Measurements from ENCODE around the gene B3GALT6. TPM values are rescaled to one million over a fixed set of nuclear protein-coding genes. Genes with fewer than 3 reads are reported as not detected.
A peak's percentile ranks its signal among the peaks of the same experiment; 100 is the strongest.

B3GALT6 gene
- total RNA-seq, 1 experiment from 2014 or later = 24.6 TPM

DNA sequence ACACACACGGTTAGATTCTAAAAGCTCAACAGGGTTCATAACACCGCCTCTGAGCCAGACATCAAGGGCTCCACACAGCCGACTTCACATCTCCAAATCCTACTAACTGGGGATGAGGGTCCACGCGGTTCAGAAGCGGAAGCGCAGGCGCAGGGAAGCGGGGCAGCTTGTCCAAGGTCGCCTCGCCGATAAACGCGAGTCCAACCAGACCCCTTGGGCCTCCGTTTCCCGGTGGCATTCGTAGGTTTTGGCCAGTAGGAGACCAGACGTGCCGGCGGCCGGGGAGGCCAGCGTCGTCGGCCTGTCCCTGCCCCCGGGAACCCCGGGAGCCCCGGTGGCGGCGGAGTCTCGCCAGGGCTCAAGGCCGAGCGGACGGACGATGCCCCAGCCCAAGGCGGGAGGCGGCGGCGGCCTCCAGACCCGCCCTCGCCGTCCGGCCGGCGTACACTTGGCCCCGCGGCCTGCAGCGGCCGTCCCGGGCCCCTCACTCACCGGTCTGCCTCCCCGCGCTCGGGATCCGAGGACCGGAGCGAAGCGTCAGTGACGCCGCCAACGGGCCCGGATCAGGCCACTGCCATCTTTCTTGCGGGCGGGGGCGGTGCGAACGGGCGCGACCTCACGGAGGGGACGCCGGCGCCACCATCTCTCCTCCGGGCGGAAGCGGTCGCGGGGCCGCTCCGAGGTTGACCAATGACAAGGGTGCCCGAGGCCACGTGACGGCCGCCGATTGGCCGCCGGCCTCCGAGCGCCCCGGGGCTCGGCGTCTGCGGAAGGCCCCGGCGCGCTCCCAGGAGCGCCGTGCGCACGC is 433 bp upstream of the B3GALT6 start, which contains the start of gene SDF4:
Gene SDF4 (minus strand): TSS at position 602 of the 808 bp plus-strand sequence. CDS start 3,229 bp downstream, outside the sequence.
- peaks cover 10% of the 10 kb centered on the region for H3K36me3 Mint-ChIP-seq (ENCODE audit: insufficient read depth, unreplicated experiment)
- ChIA-PET CTCF (interaction anchor here (0.6 to 1.5 kb wide), 8 partner anchors 19 to 215 kb away, joined by 3 to 8 read pairs (median 3); no protein-coding TSS in a partner anchor), POLR2A (interaction anchor here (0.6 to 2.0 kb wide), 23 partner anchors 8 to 231 kb away, joined by 3 to 9 read pairs (median 4); partner anchors contain the start of genes C1orf159, CCNL2 and ISG15)
- H3K27me3 Mint-ChIP-seq (ENCODE audit: insufficient read depth, unreplicated experiment) = no peaks in the 10 kb centered on the region
- H3K4me1 Mint-ChIP-seq (ENCODE audit: insufficient read depth, unreplicated experiment) = peaks cover 8% of the 10 kb centered on the region
- intact Hi-C loops (cut with micrococcal nuclease) = loop anchor here (2.0 to 5.0 kb wide), 2 partner anchors 61 to 109 kb away; no protein-coding TSS in a partner anchor
- TF ChIP-seq, protein P1, sequence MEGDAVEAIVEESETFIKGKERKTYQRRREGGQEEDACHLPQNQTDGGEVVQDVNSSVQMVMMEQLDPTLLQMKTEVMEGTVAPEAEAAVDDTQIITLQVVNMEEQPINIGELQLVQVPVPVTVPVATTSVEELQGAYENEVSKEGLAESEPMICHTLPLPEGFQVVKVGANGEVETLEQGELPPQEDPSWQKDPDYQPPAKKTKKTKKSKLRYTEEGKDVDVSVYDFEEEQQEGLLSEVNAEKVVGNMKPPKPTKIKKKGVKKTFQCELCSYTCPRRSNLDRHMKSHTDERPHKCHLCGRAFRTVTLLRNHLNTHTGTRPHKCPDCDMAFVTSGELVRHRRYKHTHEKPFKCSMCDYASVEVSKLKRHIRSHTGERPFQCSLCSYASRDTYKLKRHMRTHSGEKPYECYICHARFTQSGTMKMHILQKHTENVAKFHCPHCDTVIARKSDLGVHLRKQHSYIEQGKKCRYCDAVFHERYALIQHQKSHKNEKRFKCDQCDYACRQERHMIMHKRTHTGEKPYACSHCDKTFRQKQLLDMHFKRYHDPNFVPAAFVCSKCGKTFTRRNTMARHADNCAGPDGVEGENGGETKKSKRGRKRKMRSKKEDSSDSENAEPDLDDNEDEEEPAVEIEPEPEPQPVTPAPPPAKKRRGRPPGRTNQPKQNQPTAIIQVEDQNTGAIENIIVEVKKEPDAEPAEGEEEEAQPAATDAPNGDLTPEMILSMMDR (IDR thresholded peaks at IDR 0.05; ENCODE audit: unreplicated experiment) = no peak
- peak within 1 kb of the TSS; percentile 88 for H3K4me3 Mint-ChIP-seq (ENCODE audit: unreplicated experiment)
- H3K9me3 Mint-ChIP-seq (ENCODE audit: unreplicated experiment) = no peaks in the 10 kb centered on the region
- no TSS peak for BruUV-seq (replicated peaks)
- peak within 1 kb of the TSS; percentile 85 for H3K27ac Mint-ChIP-seq (ENCODE audit: low read depth, unreplicated experiment)
- DNase-seq (ENCODE audit: unreplicated experiment) = peak; percentile 95

DNA sequence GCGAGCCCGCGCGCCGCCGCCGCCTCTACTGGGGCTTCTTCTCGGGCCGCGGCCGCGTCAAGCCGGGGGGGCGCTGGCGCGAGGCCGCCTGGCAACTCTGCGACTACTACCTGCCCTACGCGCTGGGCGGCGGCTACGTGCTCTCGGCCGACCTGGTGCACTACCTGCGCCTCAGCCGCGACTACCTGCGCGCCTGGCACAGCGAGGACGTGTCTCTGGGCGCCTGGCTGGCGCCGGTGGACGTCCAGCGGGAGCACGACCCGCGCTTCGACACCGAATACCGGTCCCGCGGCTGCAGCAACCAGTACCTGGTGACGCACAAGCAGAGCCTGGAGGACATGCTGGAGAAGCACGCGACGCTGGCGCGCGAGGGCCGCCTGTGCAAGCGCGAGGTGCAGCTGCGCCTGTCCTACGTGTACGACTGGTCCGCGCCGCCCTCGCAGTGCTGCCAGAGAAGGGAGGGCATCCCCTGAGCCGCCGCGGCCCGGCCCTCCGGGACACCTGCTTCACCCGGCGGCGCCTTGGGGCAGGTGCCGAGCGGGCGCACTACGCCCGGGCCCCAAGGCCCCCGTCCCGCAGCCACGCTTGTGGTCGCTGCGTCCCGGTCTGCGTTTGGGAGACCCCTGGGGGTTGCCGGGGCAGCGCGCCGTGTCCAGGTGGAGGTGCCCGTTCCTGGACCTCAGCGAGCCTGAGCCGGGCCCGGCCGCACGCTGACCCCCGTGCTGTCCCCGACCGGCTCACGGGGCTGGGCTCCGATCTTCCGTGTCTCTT is 944 bp downstream of the B3GALT6 start:
- Mint-ChIP-seq H3K4me1 (ENCODE audit: insufficient read depth, unreplicated experiment) (peaks cover 8% of the 10 kb centered on the region), H3K4me3 (ENCODE audit: unreplicated experiment) (peak overlapping the region; percentile 68), H3K27me3 (ENCODE audit: insufficient read depth, unreplicated experiment) (no peaks in the 10 kb centered on the region), H3K36me3 (ENCODE audit: insufficient read depth, unreplicated experiment) (peaks cover 10% of the 10 kb centered on the region), H3K27ac (ENCODE audit: low read depth, unreplicated experiment) (no peak overlapping the region), H3K9me3 (ENCODE audit: unreplicated experiment) (no peaks in the 10 kb centered on the region)
- no peak for DNase-seq (ENCODE audit: unreplicated experiment)
- no TSS peak for BruUV-seq (replicated peaks)
- POLR2A ChIA-PET = interaction anchor here (1.1 kb wide), 1 partner anchor 47 kb away, joined by 3 read pairs; the partner anchor contains the start of gene SCNN1D
- intact Hi-C loops (cut with micrococcal nuclease) = loop anchor here (5.0 kb wide), 1 partner anchor 59 kb away; no protein-coding TSS in a partner anchor
- CTCF ChIA-PET = interaction anchor here (0.8 to 1.1 kb wide), 2 partner anchors 59 to 113 kb away, joined by 3 read pairs; no protein-coding TSS in a partner anchor
- TF ChIP-seq, protein P1 (IDR thresholded peaks at IDR 0.05; ENCODE audit: unreplicated experiment) = no peak

DNA sequence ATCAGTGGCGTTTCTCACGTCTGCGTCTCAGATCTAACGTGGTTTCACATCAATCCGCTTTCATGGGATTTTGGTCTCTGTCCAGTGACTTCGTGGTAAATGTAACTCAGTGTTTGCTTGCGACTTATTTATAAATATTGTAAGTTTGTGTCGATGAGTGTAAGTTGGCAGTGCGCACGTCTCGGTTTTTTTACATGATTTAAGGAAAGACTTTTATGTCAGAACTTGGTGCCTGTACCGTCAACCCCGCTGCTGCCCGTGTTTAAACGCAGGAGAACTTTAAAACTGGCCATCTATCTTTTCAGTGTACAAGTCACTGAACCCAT is 1.5 kb downstream of the B3GALT6 start:
- no peaks in the 10 kb centered on the region for H3K9me3 Mint-ChIP-seq (ENCODE audit: unreplicated experiment)
- ChIA-PET POLR2A (no interaction called here), CTCF (no interaction called here)
- no peak overlapping the region for H3K27ac Mint-ChIP-seq (ENCODE audit: low read depth, unreplicated experiment)
- DNase-seq (ENCODE audit: unreplicated experiment) = no peak
- intact Hi-C loops (cut with micrococcal nuclease) = loop anchor here (5.0 kb wide), 1 partner anchor 59 kb away; no protein-coding TSS in a partner anchor
- no peaks in the 10 kb centered on the region for H3K27me3 Mint-ChIP-seq (ENCODE audit: insufficient read depth, unreplicated experiment)
- H3K4me1 Mint-ChIP-seq (ENCODE audit: insufficient read depth, unreplicated experiment) = peaks cover 8% of the 10 kb centered on the region
- peak overlapping the region; percentile 68 for H3K4me3 Mint-ChIP-seq (ENCODE audit: unreplicated experiment)
- no TSS peak for BruUV-seq (replicated peaks)
- TF ChIP-seq, protein P1 (IDR thresholded peaks at IDR 0.05; ENCODE audit: unreplicated experiment) = no peak
- peaks cover 10% of the 10 kb centered on the region for H3K36me3 Mint-ChIP-seq (ENCODE audit: insufficient read depth, unreplicated experiment)
